HG02623 (cell line): ENCODE results near the gene SLC26A2.

Source experiments
- ATAC-seq: cut with Tn5 transposase; IDR thresholded peaks from one replicate; pipeline ENCODE4 v1.9.1; 2021; ENCODE audit warnings: moderate library complexity; ENCODE audit not compliant: unreplicated experiment

Gene SLC26A2

GRCh38 chr5:150035139-150035895 is 74.8 kb downstream of the SLC26A2 start:
- peak; percentile 98 for ATAC-seq

GRCh38 chr5:150036513-150036912 is 76.0 kb downstream of the SLC26A2 start:
- ATAC-seq: no peak
